Right renal cortex interstitium (tissue), 3 donors: ENCODE data around the gene SH3RF3. TPM values are rescaled to one million over a fixed set of nuclear protein-coding genes. Genes with fewer than 3 reads are reported as not detected.

Experiments used
- DNase-seq, 3 donors: peaks; one replicate each; pipeline ENCODE4 v3.0.0-alpha.2; 2013; ENCODE audit warnings: low read depth in 3 of 3, low spot score in 2 of 3
- polyA plus RNA-seq, 3 donors: library from polyadenylated mRNA; unstranded; fragments of 120-200 nt; gene quantifications; one replicate each; pipeline ENCODE4 v1.2.1, GENCODE V29; 2013; ENCODE audit not compliant: insufficient read length in 3 of 3

SH3RF3 gene
- polyA plus RNA-seq, 3 donors: 4.3 to 4.5 (median 4.3) TPM

GRCh38 chr2:109231996-109232705, 103.1 kb downstream of the SH3RF3 start:
- no peak for DNase-seq

- DNase-seq: no peak
Observed at GRCh38 chr2:109232909-109233308, 103.9 kb downstream of the SH3RF3 start.

- no peak for DNase-seq
Observed at GRCh38 chr2:109233643-109234042, 104.6 kb downstream of the SH3RF3 start.

- DNase-seq: no peak
Observed at GRCh38 chr2:109234355-109234754, 105.3 kb downstream of the SH3RF3 start.

DNA sequence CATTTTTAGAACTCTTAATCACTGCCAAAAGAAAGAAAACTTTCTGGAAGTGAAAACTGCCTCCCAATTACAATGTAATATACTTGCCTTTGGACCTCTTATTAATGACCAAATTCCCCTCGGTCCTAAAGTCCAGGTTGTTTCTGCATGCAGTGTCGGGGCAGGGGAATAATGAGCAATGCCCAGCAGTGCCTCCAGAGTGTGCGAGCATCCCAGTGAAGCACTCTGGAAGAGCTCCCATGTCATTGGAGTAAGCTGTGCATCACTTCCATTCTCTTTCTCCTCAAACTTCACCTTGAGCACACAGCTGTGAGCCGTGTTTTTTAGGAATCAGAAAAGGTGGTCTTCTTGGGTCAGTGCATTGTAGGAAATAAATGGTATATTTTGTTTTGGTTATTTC, 107.1 kb downstream of the SH3RF3 start:
- no peak for DNase-seq

DNA sequence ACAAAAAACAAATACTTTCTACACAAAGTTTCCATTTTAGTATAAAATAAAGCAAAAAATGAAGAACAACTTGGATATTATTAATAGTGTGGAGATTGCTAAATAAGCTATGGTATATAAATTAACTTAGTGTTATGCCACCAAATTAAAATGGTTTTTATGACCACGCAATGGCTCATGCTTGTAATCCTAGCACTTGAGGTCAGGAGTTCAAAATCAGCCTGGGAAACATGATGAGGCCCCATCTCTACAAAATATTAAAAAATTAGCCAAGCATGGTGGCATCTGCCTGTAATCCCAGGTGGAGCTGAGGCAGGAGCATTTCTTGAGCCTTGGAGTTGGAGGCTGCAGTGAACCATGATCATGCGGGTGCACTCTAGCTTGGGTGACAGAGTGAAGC, 108.8 kb downstream of the SH3RF3 start:
- no peak for DNase-seq

GRCh38 chr2:109238580-109238979, 109.6 kb downstream of the SH3RF3 start:
- DNase-seq: no peak

GRCh38 chr2:109239720-109240119, 110.7 kb downstream of the SH3RF3 start:
- DNase-seq: no peak

GRCh38 chr2:109242210-109242653, 113.2 kb downstream of the SH3RF3 start:
- no peak for DNase-seq

DNA sequence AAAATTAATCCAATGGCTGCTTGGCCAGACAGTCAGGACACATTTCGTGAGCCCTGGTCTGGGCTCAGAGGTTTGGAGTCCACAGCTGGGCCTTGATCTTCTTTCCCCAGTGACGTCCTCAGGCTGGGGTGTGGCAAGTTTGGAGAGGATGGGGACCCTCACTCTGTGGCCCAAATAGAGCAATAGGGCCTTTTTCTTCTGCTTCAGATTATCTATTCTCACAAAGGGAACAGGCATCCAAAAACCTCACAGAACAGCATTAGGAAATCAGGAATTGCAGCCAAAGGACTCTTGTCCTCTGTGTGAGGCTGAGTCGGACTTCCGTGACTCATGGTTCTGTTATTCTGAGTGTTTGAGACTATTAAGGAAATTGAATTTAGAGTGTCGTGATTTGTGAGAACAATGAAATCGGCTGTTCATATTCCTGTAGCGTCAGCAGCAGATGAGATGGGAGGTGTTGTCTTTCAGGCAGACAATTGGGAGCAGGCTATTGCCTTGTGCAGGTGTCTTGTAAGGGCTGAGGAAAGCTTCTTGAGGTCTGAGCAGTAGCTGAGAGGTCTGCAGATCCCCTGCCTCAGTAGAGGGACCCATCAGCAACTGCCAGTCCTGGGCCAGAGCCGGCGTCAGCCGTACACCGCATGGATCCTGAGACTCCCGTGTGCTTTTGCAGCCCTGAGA, 113.8 kb downstream of the SH3RF3 start:
- no peak for DNase-seq

DNA sequence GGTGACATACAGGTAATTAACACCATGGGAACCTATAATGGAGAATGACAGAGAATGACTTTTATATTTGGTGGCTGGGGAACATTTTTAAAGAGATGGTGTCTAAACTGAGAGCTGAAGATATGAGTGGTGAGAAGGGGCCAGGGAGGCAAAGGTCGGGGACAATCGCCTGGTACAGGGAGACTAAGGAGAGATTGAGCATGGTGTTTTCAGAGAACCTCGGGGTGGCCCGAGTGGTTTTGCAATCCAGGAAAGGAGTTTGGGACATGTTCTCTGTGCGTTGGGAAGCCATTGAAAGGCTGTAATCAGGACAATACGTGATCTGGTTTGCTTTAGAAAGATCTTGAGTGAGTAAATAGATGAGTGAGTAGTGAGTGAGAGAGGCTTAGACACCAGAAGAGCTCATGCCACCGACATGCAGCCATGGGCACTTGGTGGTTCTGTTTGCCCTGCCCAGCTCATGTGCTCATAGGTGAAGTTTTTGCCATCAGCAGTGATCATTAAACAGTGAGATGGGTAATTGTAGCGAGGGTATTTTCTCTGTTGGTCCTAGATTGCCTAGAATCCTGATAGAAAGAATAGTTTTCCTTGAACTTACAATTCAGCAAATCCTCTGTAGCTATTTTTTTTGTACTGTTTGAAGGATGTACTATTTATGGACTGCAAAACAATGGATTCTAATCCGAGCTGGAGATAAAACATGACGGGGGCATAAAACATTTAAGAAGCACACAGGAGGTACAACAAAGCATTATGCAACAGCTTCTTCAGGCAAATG, 114.7 kb downstream of the SH3RF3 start:
- no peak for DNase-seq

DNA sequence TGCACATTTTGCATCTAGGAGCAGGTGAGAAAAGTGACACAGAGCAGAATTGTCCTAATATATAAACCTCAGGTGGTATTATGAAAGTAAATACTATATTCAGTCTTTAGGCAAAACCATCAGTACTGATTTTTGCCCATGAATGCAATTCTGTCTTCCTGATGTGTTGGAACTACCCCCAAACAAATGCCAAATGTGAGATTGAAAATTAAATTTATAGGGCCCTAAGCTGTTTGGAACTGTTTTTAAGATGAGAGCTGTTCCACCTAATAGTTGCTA, 115.2 kb downstream of the SH3RF3 start:
- no peak for DNase-seq

GRCh38 chr2:109244750-109245382, 115.9 kb downstream of the SH3RF3 start:
- DNase-seq: no peak

DNA sequence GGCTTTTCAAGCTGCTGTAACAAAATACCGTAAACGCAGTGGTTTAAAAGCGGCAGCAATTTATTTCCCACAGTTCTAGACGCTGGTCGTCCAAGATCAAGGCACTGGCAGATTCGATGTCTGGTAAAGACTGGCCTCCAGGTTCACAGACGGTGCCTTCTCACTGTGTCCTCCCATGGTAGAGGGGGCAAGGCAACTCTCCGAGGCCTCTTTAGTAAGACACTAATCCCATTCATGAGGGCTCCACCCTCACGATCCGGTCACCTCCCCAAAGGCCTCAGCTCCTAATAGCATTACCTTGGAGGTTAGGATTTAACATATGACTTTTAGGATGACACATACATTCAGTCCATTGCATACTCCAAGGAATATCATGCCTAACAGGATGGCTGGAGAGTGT, 117.2 kb downstream of the SH3RF3 start:
- DNase-seq: no peak

DNA sequence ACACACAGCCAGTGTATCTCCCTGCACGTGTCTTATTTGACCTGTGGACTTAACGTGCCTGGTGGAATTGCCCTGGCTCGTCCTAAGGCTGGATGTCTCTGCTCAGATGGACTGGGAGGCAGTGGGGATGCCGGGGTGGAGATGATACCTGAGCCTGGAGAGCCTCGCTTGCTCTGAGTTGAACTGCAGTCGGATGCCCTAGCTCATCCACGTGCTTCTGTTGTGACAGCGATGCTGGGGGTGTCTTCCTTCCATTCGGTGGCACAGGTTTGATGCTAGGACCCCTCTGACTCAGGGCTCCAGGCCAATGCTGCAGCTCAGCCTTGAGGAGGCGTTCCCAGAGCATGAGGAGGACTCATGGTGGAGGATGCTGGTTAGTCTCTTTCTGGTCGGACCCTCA, 117.6 kb downstream of the SH3RF3 start:
- no peak for DNase-seq

- no peak for DNase-seq
Observed at GRCh38 chr2:109247340-109247739, 118.3 kb downstream of the SH3RF3 start.

DNA sequence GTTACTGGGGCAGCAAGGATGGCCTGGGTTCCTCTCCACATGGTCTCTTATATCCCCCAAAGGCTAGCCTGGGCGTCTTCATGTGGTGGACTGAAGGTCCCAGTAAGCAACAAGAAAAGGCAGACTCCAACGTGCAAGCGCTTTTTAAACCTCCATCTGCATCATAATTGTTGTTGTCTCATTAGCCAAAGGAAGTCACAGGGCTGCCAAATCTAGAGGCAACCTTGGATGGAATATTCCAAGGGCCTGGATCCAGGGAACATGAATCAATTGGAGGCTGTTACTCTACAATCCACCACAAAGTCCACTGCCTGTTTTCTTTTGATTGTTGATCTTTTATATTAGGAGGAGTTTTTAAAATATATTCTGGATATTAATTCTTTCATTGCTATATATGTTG, 118.8 kb downstream of the SH3RF3 start:
- no peak for DNase-seq

- no peak for DNase-seq
Observed at GRCh38 chr2:109248590-109248989, 119.6 kb downstream of the SH3RF3 start.

- DNase-seq: no peak
Observed at GRCh38 chr2:109253217-109253616, 124.2 kb downstream of the SH3RF3 start.

DNA sequence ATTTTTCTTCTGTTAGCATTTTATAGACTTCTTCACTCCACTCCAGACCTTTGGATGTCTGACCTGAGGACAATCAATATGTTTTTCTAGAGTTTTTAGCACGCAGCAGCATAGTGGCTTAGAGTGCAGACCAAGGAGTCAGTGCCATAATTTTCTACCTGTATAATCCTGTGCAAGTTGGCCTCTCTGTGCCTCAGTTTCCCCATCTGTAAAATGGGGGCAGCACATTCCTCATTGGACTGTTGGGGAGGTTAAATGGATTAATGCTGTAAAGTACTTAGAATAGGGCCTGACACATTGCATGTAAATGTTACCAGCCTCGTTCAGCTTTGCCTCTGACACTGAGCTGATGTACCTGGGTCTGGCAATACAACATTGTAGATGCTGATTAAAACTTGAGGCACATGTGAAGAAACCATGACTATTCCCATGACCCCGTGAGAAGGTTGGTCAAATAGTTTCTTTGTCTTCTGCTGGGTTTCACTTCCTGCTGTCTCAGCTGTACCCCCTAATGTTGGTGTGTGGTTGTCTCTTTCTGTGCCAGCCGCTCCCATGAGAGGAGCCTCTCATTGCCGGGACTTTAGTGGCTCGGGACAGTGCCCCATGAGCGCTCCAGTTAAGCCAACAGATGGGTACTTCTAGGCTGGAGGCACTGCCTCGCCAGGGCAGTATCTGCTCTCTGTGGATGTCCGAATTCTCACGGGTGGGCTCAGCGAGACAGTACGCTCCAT, 125.3 kb downstream of the SH3RF3 start:
- no peak for DNase-seq

GRCh38 chr2:109255654-109256053, 126.6 kb downstream of the SH3RF3 start:
- DNase-seq: no peak
